Esophagus muscularis mucosa (tissue), 4 donors: ENCODE measurements around the gene LRP5. TPM values are rescaled to one million over a fixed set of nuclear protein-coding genes. Genes with fewer than 3 reads are reported as not detected.
A peak's percentile ranks its signal among the peaks of the same experiment; 100 is the strongest.

Experiments
- DNase-seq: peaks from one replicate; pipeline ENCODE4 v3.0.0-alpha.2; 2017; ENCODE audit errors: extremely low spot score
- H3K27ac ChIP-seq, 4 donors: fragments of 200-600 bp; sonication (generic); replicated peaks in 1 of 4; 1 replicate in 3 of 4; 2 replicates in 1 of 4; pipeline ENCODE4 v1.5.1; 2016 to 2019; ENCODE audit warnings: mild to moderate bottlenecking in 1 of 4
- H3K27me3 ChIP-seq, 4 donors: fragments of 200-600 bp; sonication (generic); one replicate each; pipeline versions ENCODE4 v1.5.1 to v1.6.0; 2016 to 2019
- H3K36me3 ChIP-seq, 4 donors: fragments of 200-600 bp; sonication (generic); one replicate each; pipeline ENCODE4 v1.5.1; 2016 to 2019
- H3K4me1 ChIP-seq, 4 donors: fragments of 200-600 bp; sonication (generic); one replicate each; pipeline ENCODE4 v1.5.1; 2016 to 2019
- H3K4me3 ChIP-seq, 4 donors: fragments of 200-600 bp; sonication (generic); 1 replicate in 2 of 4; 2 replicates in 2 of 4; pipeline ENCODE4 v1.5.1; 2016 to 2019; ENCODE audit warnings: mild to moderate bottlenecking in 4 of 4, moderate library complexity in 1 of 4
- H3K9me3 ChIP-seq, 4 donors: fragments of 200-600 bp; sonication (generic); 1 replicate in 3 of 4; 2 replicates in 1 of 4; pipeline ENCODE4 v1.5.1; 2016 to 2019
- CTCF ChIP-seq, 3 experiments: fragments of 200-600 bp in 2 of 3; fragments of 450-650 bp in 1 of 3; sonication (generic) in 2 of 3; IDR thresholded peaks; one replicate each; pipeline ENCODE4 v1.5.1; 2017 to 2019; ENCODE audit warnings: antibody characterized with exemption in 3 of 3, mild to moderate bottlenecking in 2 of 3, moderate library complexity in 1 of 3
- EP300 ChIP-seq: sonication (generic); formaldehyde crosslinking; IDR thresholded peaks from one replicate; pipeline ENCODE4 v1.6.1; 2017; ENCODE audit warnings: antibody characterized with exemption
- POLR2A ChIP-seq: fragments of 450-650 bp; IDR thresholded peaks from one replicate; pipeline ENCODE4 v1.6.1; 2017; ENCODE audit warnings: antibody characterized with exemption, moderate library complexity, mild to moderate bottlenecking, low read depth
- POLR2AphosphoS5 ChIP-seq, 2 donors: sonication (generic); formaldehyde crosslinking; IDR thresholded peaks; one replicate each; pipeline ENCODE4 v1.6.1; 2017; ENCODE audit warnings: antibody characterized with exemption in 2 of 2
- WGBS: methylation state at CpG from one replicate; pipeline ENCODE4 v1.1.5; 2018; 5-methylcytosine and 5-hydroxymethylcytosine counted together
- intact Hi-C: fragments of 100-400 bp; cut with DNase I; formaldehyde crosslinking; loops from one replicate; pipeline ENCODE4 v1.15.1; 2023
- total RNA-seq, 4 donors: library from RNA; depleted of rRNA; stranded (reverse); fragments of >200 nt; gene quantifications; one replicate each; pipeline versions ENCODE4 v1.1.0 to v1.2.1, GENCODE V29; 2016

The LRP5 gene
- total RNA-seq, 4 donors from 2014 or later: 34.0 to 78.4 (median 56.2) TPM

- Histone ChIP-seq H3K27me3 (no peaks in the 10 kb centered on the region), H3K27ac (peak overlapping the region; percentile 21 to 62 (median 56)), H3K9me3 (no peaks in the 10 kb centered on the region), H3K4me1 (peaks cover 24 to 73% (median 61%) of the 10 kb centered on the region in 4 donors), H3K36me3 (no peaks in the 10 kb centered on the region), H3K4me3 (no peak overlapping the region)
- intact Hi-C loops: no loop called here
- no peak for TF ChIP-seq POLR2A
- no peak for TF ChIP-seq CTCF (IDR thresholded peaks at IDR 0.05)
- TF ChIP-seq EP300: no peak
- no peak for TF ChIP-seq POLR2AphosphoS5 (IDR thresholded peaks at IDR 0.05)
- DNase-seq: no peak
- 29% methylated on average over 3 of the region's 3 CpGs for WGBS
Observed at GRCh38 chr11:68480852-68481510, 168.6 kb downstream of the LRP5 start.

GRCh38 chr11:68481579-68482240, 169.3 kb downstream of the LRP5 start:
- no peaks in the 10 kb centered on the region for H3K27me3 ChIP-seq
- TF ChIP-seq POLR2A: no peak
- no peak for TF ChIP-seq POLR2AphosphoS5 (IDR thresholded peaks at IDR 0.05)
- no peak for TF ChIP-seq EP300
- no peak for TF ChIP-seq CTCF (IDR thresholded peaks at IDR 0.05)
- H3K36me3 ChIP-seq: no peaks in the 10 kb centered on the region
- no peaks in the 10 kb centered on the region for H3K9me3 ChIP-seq
- peak overlapping the region in 3 of 4 donors; percentile 36 to 62 (median 58) for H3K27ac ChIP-seq
- H3K4me1 ChIP-seq: peaks cover 24 to 66% (median 57%) of the 10 kb centered on the region in 4 donors
- DNase-seq: no peak
- no peak overlapping the region for H3K4me3 ChIP-seq
- WGBS: 76% methylated on average over 6 of the region's 6 CpGs
- intact Hi-C loops: no loop called here

- no peak overlapping the region for H3K27ac ChIP-seq
- no peaks in the 10 kb centered on the region for H3K27me3 ChIP-seq
- H3K4me3 ChIP-seq: no peak overlapping the region
- H3K9me3 ChIP-seq: no peaks in the 10 kb centered on the region
- no peaks in the 10 kb centered on the region for H3K36me3 ChIP-seq
- TF ChIP-seq CTCF (IDR thresholded peaks at IDR 0.05) (no peak), POLR2A (no peak), POLR2AphosphoS5 (IDR thresholded peaks at IDR 0.05) (no peak), EP300 (no peak)
- peaks cover 6 to 45% (median 38%) of the 10 kb centered on the region in 4 donors for H3K4me1 ChIP-seq
- WGBS: 89% methylated on average over 1 of the region's 1 CpG
- intact Hi-C loops: no loop called here
- no peak for DNase-seq
Observed at GRCh38 chr11:68488623-68489022, 176.2 kb downstream of the LRP5 start.

- H3K27me3 ChIP-seq: no peaks in the 10 kb centered on the region
- TF ChIP-seq CTCF (IDR thresholded peaks at IDR 0.05) (no peak), EP300 (no peak), POLR2A (no peak), POLR2AphosphoS5 (IDR thresholded peaks at IDR 0.05) (no peak)
- H3K36me3 ChIP-seq: no peaks in the 10 kb centered on the region
- DNase-seq: no peak
- 60% methylated on average over 3 of the region's 3 CpGs for WGBS
- H3K9me3 ChIP-seq: no peaks in the 10 kb centered on the region
- H3K4me3 ChIP-seq: no peak overlapping the region
- intact Hi-C loops: no loop called here
- H3K27ac ChIP-seq: no peak overlapping the region
- peaks cover 42 to 84% (median 66%) of the 10 kb centered on the region in 4 donors for H3K4me1 ChIP-seq
Observed at GRCh38 chr11:68495220-68495729, 182.9 kb downstream of the LRP5 start.
